T47D (cell line): Measurements from ENCODE around the gene FABP3.

Experiments
- DNase-seq, 2 experiments: peaks; one replicate each; pipeline versions ENCODE4 v3.0.0 to v3.0.0-alpha.2; 2011 to 2012; ENCODE audit warnings: low read depth in 1 of 2, low spot score in 1 of 2
- JUND ChIP-seq: IDR thresholded peaks from 2 replicates; pipeline ENCODE4 v1.6.1; 2012; ENCODE audit warnings: low read depth
- in situ Hi-C: cut with HindIII; loops from 2 replicates; pipeline ENCODE4 v1.10.0; 2016; ENCODE audit warnings: low sequenced_read_pairs, low pct_unique_long_range_greater_than_20kb

Gene FABP3

DNA sequence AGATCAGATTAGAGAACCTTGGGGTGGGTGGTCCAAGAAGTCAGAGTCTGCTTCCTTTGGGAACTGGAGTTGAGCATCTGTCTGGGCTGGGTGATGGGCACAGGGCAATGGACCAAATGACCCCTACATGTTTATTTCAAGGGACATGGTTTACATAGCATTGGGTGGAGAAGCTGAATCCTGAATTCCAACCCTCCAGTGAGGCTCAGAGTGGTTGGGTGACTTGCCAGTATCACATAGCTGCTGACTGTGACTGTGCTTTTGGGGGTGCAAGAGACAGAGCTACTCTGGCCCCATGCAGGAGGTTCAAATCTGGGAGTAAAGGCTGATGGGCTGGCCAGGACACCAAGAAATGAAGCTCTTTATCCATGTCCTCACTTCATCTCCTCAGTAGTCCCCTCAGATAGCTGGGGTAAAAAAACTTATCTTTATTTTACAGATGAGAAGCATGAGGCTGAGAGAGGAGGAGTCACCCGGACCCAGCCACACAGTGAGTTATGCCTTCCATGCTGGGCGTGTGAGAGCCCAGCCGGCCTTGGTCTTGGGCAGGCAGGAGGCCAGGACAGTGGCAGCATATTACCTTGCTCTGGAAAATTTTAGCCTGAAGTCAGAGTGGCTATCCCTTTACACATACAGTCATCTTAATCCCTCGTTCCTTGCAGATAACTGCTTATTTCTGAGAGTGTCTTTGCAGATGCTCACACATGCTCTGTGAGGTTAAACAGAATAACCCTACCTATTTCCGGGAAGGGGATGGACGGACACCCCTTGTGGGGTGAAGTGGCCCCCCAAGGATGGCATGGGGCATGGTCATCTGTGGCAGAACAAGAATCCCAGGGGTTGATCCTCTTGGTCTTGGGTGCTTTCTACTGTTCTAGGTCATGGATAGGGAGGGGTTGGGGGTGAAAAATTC, 37.3 kb upstream of the FABP3 start:
- no peak for TF ChIP-seq JUND
- in situ Hi-C loops, result no loop called here
- DNase-seq, result no peak

DNA sequence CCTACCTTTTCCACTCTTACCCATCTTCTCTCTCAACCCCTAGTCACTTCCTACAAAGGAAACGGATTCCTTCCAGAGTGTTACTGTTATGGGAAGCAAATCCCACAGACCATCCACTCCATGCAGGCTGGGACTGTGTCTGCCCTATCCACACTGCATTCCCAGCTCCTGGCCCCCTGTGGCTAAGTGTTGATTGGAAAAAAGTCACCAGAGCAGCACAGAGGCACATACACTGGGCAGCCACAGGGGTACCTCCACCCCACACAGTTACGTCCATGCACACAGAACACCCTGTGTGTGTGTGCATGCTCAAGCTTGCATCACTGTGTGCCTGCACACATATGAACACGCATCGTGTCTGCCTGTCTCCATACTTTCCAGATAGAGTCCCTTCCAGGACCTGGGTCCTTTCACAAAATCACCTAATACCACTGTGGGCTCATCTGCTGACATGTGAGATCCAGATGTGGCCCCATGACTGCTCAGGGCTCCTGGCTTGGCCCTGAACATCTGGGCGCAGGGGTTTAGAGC, 36.0 kb upstream of the FABP3 start:
- no peak for TF ChIP-seq JUND
- in situ Hi-C loops, result no loop called here
- no peak for DNase-seq

GRCh38 chr1:31407029-31407626, 34.3 kb upstream of the FABP3 start:
- no peak for TF ChIP-seq JUND
- no peak for DNase-seq
- in situ Hi-C loops, result no loop called here

- in situ Hi-C loops, result no loop called here
- DNase-seq, result no peak
- no peak for TF ChIP-seq JUND
These were observed 32.8 kb upstream of the FABP3 start for GRCh38 chr1:31405578-31406245.

DNA sequence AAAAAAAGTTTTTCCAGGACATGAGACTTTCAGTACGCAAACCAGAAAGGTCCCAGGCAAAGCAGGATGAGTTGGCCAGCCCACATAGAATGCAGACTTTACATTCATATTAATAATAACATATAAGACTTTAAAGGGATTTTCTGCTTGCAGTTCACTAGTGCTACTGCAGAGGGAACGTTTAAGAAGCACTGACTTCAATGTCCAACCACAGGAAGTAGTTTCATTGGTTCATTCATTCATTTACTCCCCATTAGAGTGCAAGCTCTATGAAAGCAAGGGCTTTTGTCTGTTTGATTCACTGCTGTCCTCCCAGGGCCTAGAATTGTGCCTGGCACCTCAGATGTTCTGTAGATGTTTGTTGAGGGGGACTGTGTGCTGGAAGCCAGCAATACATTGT, 28.4 kb upstream of the FABP3 start:
- DNase-seq, result no peak
- in situ Hi-C loops, result no loop called here
- no peak for TF ChIP-seq JUND

DNA sequence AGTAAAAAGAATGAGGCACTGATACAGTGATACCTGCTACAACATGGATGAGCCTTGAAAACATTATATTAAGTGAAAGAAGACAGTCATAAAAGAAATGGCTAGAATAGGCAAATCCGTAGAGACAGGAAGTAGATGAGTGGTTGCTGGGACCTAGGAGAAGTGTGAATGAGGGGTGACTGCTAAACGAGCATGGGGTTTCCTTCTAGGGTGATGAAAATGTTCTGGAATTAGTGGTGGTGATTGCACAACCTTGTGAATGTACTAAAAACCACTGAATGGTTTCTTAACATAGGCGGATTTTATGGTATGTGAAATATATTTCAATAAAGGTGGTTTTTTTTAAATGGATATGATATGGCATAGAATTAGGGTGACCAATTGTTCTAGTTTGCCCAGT, 27.5 kb upstream of the FABP3 start:
- DNase-seq, result no peak
- TF ChIP-seq JUND, result no peak
- in situ Hi-C loops, result no loop called here

DNA sequence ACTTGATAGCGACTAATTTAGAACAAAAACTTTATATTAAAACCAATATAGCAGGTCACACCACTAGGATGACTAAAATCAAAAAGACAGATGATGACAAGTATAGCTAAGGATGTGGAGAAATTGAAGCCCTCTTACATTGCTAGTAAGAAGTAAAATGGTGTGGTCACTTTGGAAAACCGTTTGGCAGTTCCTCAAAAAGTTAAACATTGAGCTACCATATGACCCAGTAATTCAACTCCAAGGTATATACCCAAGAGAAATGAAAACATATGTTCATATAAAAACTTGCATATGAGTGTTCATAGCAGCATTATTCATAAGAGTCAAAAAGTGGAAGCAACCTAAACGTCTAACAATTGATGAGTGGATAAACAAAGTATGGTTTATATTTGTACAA, 27.1 kb upstream of the FABP3 start:
- in situ Hi-C loops, result no loop called here
- TF ChIP-seq JUND, result no peak
- DNase-seq, result no peak

- no peak for TF ChIP-seq JUND
- in situ Hi-C loops, result no loop called here
- no peak for DNase-seq
These were observed 25.4 kb upstream of the FABP3 start for GRCh38 chr1:31398246-31398645.

DNA sequence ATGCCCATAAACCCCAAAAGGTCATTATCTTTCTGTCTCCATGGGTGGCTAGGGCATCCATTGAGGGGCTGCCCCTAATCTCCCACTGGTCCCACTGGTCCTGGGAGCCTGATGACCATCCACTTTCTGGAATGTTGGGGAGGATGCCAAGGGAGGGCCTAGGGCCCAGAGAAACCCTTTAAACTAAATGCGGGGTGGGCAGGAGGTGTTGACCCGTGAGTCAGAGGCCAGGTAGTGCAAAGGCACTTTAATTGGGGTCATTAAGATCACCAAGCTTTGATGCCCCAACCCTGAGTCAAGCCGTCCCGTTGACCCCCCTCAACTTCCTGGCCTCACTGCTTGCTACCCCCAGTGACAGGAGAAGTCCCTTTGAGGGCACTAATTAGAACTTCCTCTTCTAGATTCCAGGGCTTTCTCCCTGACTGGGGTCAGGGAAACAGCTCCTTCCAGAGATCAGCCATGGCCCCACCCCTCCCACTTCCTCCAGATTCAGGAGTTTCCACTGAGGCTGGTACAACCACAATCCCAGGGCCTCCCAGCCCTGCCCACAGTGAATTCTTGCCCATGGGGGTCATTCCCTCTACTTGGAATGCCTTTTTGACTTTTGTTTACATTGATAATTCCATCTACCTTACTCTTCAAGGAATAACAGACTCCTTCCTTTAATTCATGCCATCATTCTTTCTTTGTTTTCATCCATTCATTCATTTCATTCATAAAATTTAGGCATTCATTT, 24.7 kb upstream of the FABP3 start:
- in situ Hi-C loops, result no loop called here
- TF ChIP-seq JUND, result no peak
- DNase-seq, result no peak

DNA sequence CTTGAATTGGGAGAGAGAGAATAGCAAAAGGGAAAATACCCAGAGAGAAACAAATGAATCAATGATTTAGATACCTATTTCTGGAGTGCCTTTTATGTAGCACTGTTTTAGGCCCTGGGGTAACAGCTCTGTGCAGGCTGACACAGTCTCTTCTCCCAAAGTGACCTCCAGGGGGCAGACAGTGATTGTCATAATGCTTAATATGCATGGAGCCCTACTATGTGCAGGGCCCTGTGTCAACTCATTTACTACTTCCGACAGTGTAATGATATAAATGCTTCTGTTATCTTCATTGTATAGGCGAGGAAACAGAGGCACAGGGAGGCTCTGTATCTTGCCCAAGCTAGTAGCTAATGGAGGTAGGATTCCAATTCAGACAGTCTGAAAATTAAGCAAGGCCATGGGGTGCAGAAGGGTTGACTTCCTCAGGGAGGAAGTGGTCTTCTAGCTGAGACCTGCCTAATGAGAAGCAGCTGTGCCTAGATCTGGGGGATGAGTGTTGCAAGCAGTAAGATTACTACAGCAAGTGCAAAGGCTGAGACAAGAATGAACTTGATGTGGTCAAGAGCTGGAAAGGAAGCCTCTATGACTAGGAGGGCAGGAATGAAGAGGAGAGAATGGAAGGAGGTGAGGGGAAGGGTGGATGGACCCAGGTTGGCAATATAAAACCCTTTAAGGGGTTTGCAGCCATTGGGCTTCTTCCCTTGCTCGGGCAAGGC, 23.9 kb upstream of the FABP3 start:
- DNase-seq, result peak in 1 of 2 experiments; percentile 28
- in situ Hi-C loops, result no loop called here

DNA sequence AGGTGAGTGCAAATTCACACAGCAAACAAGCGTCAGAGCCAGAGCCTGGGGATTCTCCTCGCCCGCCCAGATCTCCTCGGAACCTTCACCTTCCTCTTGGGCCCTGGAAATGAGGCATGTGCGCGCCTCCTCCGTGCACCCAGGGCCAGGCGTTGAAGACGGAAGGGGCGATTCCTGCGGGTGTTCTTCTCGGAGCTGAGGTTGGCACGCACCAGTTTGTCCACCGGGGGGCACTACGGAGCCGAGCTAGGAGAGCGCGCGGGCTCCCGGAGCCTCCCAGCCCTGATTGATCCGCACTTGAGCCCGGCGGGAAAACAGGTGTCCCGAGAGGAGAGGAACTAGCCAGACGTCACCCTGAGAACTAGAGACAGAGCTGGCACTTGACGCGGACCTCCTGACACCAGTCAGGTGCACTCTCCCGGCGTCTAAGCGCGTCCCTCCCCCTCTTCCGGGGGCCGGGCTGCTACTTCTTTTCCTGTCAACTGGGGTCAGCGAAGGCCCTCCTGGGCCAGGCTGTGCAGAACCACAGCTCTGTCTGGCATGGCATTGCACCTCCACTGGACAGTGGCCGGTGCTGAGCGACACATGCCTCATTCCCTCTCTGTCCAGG, 21.8 kb upstream of the FABP3 start:
- in situ Hi-C loops, result no loop called here
- DNase-seq, result peak; percentile 49 to 90
- no peak for TF ChIP-seq JUND

More for the DNA sequence above, 23.9 kb upstream of the FABP3 start:
- TF ChIP-seq JUND, result no peak
